Astrocyte (in vitro differentiated cells and primary cell): ENCODE data around the gene FNDC11.

Experiments used
- EZH2 ChIP-seq: IDR thresholded peaks from 2 replicates; pipeline ENCODE4 v1.6.1; 2012; ENCODE audit warnings: mild to moderate bottlenecking, low read length, inconsistent platforms; ENCODE audit not compliant: insufficient read depth
- TF ChIP-seq, protein P1 (sequence below): IDR thresholded peaks from 2 replicates; pipeline ENCODE4 v1.5.1; 2011; ENCODE audit warnings: low read depth, mild to moderate bottlenecking, inconsistent platforms, low read length, moderate library complexity; ENCODE audit not compliant: insufficient read depth

DNA sequence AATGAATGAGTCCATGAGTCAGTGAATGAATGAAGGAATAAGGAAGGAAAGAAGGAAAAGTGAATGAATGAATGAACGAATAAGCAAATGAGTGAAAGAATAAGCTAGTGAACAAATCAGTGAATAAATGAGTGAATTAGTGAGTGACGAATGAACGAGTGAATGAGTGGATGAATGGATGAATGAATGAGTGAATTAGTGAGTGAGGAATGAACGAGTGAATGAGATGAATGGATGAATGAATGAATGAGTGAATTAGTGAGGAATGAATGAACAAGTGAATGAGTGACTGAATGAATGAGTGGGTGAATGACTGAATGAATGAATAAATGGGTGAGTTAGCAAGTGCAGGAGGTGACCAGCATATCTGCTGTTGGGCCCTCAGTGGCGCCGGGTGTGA lies 10.2 kb upstream of the FNDC11 start:
- TF ChIP-seq, protein P1, sequence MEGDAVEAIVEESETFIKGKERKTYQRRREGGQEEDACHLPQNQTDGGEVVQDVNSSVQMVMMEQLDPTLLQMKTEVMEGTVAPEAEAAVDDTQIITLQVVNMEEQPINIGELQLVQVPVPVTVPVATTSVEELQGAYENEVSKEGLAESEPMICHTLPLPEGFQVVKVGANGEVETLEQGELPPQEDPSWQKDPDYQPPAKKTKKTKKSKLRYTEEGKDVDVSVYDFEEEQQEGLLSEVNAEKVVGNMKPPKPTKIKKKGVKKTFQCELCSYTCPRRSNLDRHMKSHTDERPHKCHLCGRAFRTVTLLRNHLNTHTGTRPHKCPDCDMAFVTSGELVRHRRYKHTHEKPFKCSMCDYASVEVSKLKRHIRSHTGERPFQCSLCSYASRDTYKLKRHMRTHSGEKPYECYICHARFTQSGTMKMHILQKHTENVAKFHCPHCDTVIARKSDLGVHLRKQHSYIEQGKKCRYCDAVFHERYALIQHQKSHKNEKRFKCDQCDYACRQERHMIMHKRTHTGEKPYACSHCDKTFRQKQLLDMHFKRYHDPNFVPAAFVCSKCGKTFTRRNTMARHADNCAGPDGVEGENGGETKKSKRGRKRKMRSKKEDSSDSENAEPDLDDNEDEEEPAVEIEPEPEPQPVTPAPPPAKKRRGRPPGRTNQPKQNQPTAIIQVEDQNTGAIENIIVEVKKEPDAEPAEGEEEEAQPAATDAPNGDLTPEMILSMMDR = no peak
- TF ChIP-seq EZH2 = no peak
